Stimulated activated CD8-positive, alpha-beta memory T cell treated with anti-CD3 and anti-CD28 coated beads, Interleukin-15, amount 100 ng/mL, for 24 hours (primary cell): ENCODE measurements around the gene SYMPK.

Experiments
- DNase-seq: peaks from one replicate; pipeline ENCODE4 v3.0.0-alpha.2; 2020; ENCODE audit warnings: low read depth

Gene SYMPK

GRCh38 chr19:45766869-45767346 lies 96.0 kb downstream of the SYMPK start:
- DNase-seq, result no peak

- no peak for DNase-seq
Measured at GRCh38 chr19:45766296-45766868, 96.6 kb downstream of the SYMPK start.

GRCh38 chr19:45765702-45766295 lies 97.1 kb downstream of the SYMPK start:
- no peak for DNase-seq
